K562 (cell line): ENCODE data around the gene ARHGAP26.

ENCODE experiments used
- HCFC1 ChIP-seq: IDR thresholded peaks from 2 replicates; pipeline ENCODE4 v1.6.1; 2012; ENCODE audit warnings: low read depth, low read length, improper control_type of control experiment
- HDGF ChIP-seq: fragments of 450-650 bp; IDR thresholded peaks from 2 replicates; pipeline ENCODE4 v1.6.1; 2016
- MXI1 ChIP-seq: IDR thresholded peaks from 2 replicates; pipeline ENCODE4 v1.6.1; 2011; ENCODE audit warnings: low read depth, mild to moderate bottlenecking, improper control_type of control experiment, low read length
- PTBP1 ChIP-seq: fragments of 200-400 bp; formaldehyde crosslinking; IDR thresholded peaks from 2 replicates; pipeline ENCODE4 v1.6.1; 2017; ENCODE audit warnings: low read depth, low read length
- TBP ChIP-seq: optimal IDR thresholded peaks from 2 replicates; pipeline ENCODE3; 2011; ENCODE audit warnings: low read depth, low read length, improper control_type of control experiment
- U2AF2 ChIP-seq: fragments of 200-400 bp; formaldehyde crosslinking; optimal IDR thresholded peaks from 2 replicates; pipeline ENCODE3; 2017; ENCODE audit warnings: low read depth, mild to moderate bottlenecking, low read length
- ZNF507 ChIP-seq: conservative IDR thresholded peaks from 2 replicates; pipeline ENCODE4 v1.6.1; 2017; ENCODE audit warnings: missing genetic modification characterization, missing compliant biosample characterization
- TF ChIP-seq, protein P1 (sequence below), 2 experiments: IDR thresholded peaks; 2 replicates each; pipeline ENCODE4 v1.6.1; 2011; ENCODE audit warnings: borderline replicate concordance in 1 of 2, control low read depth in 1 of 2, low read depth in 1 of 2, low read length in 1 of 2, mild to moderate bottlenecking in 1 of 2, mixed read lengths in 1 of 2, moderate library complexity in 1 of 2; ENCODE audit not compliant: insufficient read depth in 1 of 2, insufficient read length in 1 of 2, poor library complexity in 1 of 2, severe bottlenecking in 1 of 2; ENCODE audit errors: extremely low read depth in 1 of 2
- TF ChIP-seq, protein P2 (sequence below), 3 experiments: IDR thresholded peaks in 2 of 3; conservative IDR thresholded peaks in 1 of 3; 2 replicates each; pipeline ENCODE4 v1.5.1; 2011 to 2012; ENCODE audit warnings: low read length in 3 of 3, mild to moderate bottlenecking in 3 of 3, control low read depth in 2 of 3, improper control_type of control experiment in 1 of 3, inconsistent platforms in 1 of 3, low read depth in 1 of 3, mixed read lengths in 1 of 3, moderate library complexity in 1 of 3; ENCODE audit not compliant: insufficient read depth in 2 of 3

DNA sequence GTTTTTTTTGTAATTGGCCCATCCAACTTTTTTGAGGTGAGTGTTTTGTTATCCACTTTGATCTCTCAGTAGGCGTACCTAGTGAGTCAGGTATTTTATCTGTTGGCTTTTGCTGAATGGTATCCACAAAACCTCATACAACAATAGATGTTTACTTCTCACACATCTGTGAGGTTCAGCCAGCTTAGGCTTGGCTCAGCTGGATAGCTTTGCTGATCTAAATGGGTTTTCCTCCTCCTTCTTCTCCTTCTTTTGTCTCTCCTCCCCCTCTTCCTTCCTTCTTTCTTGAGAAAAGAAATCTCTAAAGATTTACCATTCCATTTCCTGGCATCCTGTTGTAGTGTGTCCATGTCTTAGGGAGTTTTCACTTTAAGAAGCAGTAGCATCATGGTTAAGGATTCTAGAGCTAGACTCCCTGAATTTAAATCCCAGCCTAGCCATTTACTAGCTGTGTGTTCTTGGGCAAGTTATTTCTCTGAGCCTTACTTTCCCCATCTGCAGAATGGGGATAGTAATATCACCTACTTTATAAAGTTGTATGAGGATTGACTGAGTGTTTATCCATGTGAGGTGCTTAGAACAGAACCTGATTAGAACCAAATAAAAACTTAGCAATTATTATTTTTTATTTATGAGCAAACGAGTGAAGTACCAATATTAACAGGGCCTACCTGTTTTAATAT, 126.3 kb downstream of the ARHGAP26 start:
- TF ChIP-seq, protein P1, sequence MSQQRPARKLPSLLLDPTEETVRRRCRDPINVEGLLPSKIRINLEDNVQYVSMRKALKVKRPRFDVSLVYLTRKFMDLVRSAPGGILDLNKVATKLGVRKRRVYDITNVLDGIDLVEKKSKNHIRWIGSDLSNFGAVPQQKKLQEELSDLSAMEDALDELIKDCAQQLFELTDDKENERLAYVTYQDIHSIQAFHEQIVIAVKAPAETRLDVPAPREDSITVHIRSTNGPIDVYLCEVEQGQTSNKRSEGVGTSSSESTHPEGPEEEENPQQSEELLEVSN (IDR thresholded peaks at IDR 0.05; ENCODE audit: borderline replicate concordance in 1 of 2, extremely low read depth in 1 of 2, insufficient read depth in 1 of 2, insufficient read length in 1 of 2, low read depth in 1 of 2, low read length in 1 of 2, poor library complexity in 1 of 2, severe bottlenecking in 1 of 2), result no peak
- TF ChIP-seq TBP (no peak), HDGF (no peak), ZNF507 (tag) (no peak), MXI1 (no peak), PTBP1 (no peak), U2AF2 (no peak), HCFC1 (no peak)
- TF ChIP-seq, protein P2, sequence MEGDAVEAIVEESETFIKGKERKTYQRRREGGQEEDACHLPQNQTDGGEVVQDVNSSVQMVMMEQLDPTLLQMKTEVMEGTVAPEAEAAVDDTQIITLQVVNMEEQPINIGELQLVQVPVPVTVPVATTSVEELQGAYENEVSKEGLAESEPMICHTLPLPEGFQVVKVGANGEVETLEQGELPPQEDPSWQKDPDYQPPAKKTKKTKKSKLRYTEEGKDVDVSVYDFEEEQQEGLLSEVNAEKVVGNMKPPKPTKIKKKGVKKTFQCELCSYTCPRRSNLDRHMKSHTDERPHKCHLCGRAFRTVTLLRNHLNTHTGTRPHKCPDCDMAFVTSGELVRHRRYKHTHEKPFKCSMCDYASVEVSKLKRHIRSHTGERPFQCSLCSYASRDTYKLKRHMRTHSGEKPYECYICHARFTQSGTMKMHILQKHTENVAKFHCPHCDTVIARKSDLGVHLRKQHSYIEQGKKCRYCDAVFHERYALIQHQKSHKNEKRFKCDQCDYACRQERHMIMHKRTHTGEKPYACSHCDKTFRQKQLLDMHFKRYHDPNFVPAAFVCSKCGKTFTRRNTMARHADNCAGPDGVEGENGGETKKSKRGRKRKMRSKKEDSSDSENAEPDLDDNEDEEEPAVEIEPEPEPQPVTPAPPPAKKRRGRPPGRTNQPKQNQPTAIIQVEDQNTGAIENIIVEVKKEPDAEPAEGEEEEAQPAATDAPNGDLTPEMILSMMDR (IDR thresholded peaks at IDR 0.05 in 2 of 3, conservative IDR thresholded peaks at IDR 0.05 in 1 of 3; ENCODE audit: insufficient read depth in 2 of 3, low read depth in 1 of 3, low read length in 3 of 3), result no peak
